HG03521 (cell line): ENCODE measurements around the gene GLB1L.
"Not testable (repeated sequence)": the region's sequence is repeated elsewhere in the genome, so short reads cannot be mapped to it uniquely, and the experiment has no call there.

Experiments
- ATAC-seq: cut with Tn5 transposase; IDR thresholded peaks from one replicate; pipeline ENCODE4 v1.9.1; 2021; ENCODE audit warnings: mild to moderate bottlenecking, moderate library complexity; ENCODE audit not compliant: unreplicated experiment

The GLB1L gene

DNA sequence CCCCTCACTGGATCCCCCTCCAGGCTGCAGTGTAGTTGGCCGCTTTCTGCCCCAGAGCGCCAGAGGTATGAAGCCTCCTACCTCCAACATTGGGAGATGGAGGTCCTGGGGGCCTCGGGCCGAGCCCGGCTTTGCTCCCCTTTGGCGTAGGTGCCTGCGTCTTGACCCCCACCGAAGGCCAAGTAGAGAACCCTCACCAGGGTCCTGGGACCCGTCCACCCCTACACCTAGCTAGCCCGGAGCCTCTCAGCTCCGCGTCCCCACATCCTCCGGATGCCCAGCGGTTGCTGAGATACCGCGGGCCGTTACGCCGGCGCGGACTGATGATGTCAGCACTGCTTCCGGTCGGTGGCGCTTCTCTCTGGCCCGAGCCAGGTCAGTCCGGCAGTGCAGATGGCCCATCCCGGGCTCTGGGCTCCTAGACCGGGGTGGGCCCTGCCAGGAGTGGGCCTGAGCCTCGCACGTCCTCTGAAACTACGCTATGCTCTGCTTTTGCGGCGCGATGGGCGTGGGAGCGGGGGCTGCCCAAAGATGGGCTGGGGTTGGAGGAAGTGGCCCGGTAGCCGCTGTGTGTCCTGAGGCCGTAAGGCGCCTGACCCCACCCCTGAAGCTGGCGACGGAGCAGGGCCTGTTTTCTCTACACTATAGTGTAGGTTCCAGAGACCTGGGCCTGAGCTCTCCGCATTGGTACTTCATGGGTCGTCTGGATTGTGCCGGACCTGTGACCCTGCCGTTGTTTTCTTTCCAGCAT, at the start of gene GLB1L, which contains the start of gene STK16:
TSS of gene GLB1L (minus strand) at position 297 of the 751 bp plus-strand sequence. CDS start 1,871 bp downstream, outside the sequence.
TSS of gene STK16 (plus strand) at position 332 of the 751 bp plus-strand sequence. CDS start 521 bp downstream, outside the sequence.
- ATAC-seq, result peak; percentile 79

GRCh38 chr2:219294356-219295351, 49.4 kb upstream of the GLB1L start:
- ATAC-seq, result peak; percentile 79

GRCh38 chr2:219293736-219294231, 48.5 kb upstream of the GLB1L start:
- ATAC-seq, result no peak

GRCh38 chr2:219292616-219293015, 47.4 kb upstream of the GLB1L start:
- no peak for ATAC-seq

DNA sequence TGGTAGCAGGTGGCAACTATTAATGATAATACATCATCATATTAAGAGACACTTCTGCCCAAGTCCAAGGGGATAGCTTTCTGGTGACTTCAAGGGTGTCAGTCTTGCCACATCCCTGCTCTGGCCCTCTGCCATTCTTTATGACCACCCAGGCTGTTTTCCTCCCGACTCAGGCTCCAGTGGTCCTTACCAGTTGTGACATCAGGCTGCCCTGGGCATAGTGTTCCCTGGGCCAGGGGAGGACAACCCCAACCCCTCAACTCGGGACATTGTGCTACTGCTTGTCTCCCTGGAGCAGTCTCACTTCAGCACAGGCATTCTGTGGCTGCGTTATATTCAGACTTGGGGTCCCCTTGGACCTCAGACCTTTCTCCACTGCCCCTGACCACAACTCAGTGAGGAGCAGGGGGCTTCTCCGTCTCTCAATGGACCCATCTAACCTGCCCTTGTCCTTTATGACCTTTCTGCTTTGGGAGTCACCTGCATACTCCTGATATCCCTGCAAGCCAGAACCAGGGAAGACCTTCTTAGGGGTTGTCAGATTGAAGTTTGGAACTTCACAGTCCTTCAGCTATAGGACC, 46.8 kb upstream of the GLB1L start:
- ATAC-seq, result no peak

DNA sequence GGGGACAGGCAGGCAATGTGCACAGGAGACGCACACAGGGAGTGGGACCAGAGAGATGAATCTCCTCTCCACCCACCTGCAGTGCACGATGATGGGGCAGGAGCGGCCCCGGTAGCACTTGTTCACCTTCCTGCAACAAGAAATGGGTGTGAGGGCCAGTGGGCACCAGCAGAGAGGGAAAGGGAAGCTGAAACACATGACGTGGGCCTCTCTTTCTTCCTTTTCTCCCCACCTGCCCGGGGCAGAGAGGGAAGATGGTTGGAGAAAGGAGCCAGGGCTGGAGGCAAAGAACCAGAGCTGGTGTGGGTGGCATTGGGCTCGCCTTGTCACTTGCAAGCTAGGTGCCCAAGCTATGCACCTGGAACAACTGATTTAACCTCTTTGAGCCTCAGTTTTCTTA, 46.1 kb upstream of the GLB1L start:
- no peak for ATAC-seq

DNA sequence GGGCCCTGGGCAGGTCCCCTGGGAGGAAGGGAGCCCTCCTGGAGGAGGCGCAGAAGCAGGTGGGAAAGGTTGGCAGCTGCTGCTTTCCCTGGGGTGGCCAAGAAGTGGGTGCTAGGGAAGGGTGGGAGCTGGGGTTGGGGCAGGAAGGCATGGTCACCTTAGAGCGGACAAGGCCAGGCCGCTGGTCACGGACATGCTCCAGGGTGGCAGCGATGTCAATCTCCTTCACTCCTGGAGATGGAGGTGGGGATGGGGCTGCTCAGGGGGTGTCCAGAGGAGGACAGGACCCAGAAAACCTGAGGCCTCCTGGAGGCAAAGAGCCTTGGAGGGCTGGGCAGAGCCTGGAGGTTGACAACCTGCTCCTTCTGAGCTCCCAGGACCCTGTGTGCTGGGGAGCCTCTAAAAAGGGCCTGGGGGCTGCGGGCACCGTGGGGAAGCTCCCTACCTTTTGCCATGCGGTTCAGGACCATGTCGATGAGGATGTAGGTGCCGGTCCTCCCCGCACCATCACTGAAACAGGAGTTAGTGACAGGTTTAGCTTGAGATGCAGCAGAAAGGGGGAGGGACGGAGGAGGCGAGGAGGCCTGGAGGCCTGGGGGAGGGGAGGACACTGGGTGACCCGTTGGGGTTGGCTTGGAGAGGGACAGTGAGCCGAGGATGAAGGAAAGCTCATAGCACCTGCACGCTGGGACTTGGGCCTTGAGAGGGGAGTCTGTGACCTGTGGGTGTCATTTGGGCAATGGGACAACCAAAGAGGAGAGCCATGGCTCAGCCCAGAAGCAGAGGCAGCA, 45.3 kb upstream of the GLB1L start:
- no peak for ATAC-seq

- no peak for ATAC-seq
These were observed 44.5 kb upstream of the GLB1L start for GRCh38 chr2:219289537-219290361.

DNA sequence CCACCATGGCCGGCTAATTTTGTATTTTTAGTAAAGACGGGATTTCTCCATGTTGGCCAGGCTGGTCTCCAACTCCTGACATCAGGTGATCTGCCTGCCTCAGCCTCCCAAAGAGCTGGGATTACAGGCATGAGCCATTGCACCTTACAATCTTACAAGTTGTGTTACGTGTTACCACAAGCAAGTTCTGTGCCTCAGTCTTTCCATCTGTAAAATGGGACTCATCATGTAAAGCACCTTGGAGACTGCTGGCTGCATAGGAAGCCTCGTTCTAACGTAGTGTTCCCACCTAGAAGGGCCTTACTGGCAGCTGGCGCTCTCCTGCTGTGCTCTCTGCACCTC, 43.9 kb upstream of the GLB1L start:
- ATAC-seq, result no peak

DNA sequence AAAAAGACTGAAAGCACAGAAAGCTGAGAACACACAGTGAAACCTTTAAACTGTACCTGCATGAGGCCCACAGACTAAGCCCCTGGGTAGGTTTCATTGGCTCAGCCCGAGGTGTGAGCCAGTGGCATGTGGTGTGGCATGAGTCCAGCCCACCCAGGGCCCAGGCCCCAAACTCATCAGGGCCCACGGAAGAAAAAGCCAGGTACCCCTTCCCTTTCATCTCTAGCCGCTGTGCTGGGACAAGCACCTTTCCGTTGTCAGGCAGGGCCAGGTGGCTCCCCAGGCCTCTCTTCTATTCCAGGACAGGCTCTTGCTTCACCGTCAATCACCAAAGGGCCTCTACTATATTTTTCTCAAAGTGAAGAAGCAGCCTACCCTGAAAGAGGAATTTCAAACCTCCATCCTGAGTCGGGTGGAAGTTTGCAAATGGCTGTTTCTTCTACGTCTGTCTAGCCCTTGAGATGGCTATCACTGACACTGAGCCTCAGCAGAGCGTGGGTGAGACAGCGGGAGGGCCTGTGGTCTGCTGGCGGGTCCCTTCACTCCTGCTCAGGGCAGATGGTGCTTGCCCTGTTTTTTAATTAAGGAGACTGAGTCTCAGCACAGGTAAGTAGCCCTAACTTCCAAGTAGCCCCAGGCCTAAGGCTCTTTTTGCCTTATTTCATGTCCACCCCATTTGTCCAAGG, 42.5 kb upstream of the GLB1L start:
- no peak for ATAC-seq

DNA sequence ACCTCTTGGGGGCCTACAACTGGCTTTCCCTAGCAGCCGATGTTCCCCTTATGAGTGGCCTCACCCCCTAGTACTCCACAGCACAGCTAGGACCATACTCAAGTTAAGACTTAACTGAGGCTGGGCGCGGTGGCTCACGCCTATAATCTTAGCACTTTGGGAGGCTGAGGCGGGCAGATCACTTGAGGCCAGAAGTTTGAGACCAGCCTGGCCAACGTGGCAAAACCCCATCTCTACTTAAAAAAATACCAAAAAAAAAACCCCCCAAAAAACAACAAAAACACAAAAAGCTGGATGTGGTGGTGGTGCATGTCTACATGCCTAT, 41.8 kb upstream of the GLB1L start:
- not testable (repeated sequence) for ATAC-seq

GRCh38 chr2:219286436-219287115, 41.3 kb upstream of the GLB1L start:
- no peak for ATAC-seq

DNA sequence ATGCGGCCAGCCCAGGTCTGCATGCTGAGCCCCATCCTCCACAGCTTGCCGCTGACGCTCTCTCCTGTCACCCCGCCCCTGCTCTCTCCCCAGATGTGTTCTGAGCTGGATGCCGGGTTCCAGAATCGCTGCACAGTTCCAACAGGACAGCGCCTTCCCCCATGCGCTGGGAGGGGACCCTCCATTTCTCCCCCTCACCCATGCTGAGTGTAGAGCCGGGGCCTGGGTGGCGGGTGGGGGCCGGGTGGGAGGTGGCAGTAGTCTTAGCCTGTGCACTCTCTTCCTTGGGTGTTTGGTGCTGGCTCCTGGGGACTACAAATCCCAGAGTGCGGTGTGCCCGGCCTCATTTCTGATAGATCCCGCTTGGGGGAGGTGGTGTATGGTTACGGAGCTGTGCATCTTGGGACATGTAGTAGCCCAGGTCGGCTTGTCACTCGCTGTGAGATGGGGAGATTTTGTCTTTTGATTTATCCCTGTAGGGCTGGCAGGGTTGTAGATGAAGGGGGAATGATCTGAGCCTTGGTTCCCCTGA, 40.7 kb upstream of the GLB1L start:
- no peak for ATAC-seq

DNA sequence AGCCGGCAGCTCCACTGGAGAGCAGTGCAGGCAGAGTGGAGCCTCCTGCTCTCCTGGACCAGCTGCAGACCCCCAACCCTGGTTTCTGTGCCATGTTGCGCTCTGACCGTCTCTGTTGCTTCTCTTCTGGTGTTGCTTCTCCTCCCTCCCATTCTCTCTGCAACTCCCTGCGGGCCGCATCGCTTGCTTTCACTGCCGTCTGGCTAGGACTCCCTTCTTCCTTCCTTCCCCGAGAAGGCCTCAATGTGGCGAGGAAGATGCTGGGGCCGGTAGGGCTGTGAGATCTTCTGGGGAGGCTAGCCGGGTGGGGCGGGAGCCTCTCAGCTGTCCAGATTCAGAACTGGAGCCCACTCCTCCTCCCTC, 40.1 kb upstream of the GLB1L start:
- ATAC-seq, result no peak

DNA sequence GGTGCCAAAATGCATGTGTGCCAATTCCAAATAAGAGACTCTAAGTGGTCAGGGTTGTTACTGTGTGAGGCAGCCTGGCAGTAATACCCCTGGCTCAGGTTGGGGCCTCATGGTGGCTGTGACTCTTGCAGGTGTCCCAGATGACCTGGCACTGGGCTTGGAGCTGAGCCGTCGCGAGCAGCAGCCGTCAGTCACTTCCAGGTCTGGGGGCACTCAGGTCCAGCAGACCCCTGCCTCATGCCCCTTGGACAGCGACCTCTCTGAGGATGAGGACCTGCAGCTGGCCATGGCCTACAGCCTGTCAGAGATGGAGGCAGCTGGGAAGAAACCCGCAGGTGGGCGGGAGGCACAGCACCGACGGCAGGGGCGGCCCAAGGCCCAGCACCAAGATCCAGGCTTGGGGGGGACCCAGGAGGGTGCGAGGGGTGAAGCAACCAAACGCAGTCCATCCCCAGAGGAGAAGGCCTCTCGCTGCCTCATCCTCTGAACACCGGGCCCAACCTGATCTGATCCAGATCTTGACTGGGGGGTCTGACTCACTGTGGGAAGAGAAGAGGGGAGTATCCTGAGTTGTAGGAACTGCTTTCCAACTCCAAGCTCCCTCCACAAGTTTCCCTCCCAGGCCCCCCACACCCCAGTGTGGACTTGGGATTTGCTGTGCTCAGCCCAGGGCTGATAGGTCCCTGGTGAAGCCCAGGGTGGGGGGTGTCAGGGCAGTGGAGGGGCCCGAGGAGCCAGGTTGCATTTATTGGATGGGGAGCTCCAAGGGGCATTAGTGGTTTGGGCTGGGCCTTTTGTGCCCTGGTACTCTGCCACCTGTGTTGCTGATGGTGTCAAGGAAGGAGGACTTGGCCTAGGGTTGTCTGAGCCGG, 39.5 kb upstream of the GLB1L start:
- no peak for ATAC-seq

DNA sequence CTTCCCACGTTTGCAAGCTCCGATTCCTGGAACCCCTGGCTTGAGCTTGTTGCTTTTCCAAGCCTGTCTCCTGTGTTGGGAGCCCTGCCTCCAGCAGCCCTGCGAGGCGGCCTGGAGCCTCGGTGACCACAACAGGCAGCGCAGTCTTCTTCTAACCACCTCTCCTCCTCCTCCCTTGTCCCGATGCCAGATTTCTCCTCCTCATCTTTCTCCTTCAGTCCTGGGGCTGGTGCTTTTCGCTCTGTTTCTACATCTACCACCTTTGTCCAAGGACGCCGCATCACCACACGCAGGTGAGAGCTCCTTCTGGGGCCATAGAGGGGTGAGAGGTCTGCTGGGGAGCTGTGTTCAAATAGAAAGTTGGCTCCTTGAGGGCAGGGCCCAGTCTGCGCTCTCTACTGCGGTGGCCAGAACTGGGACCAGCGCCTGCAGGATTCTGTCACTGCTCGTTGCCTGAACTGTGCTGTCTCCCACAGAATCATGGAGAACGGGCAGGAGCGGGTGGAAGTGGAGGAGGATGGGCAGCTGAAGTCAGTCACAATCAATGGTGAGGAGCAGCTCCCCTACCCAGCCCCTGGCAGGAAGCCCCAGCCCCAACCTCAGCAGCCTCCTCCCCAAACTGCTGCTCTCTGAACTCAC, 37.8 kb upstream of the GLB1L start:
- no peak for ATAC-seq

- ATAC-seq, result no peak
These were observed 37.1 kb upstream of the GLB1L start for GRCh38 chr2:219282375-219282774.
